GM04503 (cell line): ENCODE data around the gene NPAS1.

Experiments used
- DNase-seq: peaks from one replicate; pipeline ENCODE4 v3.0.0-alpha.2; 2012; ENCODE audit warnings: low read depth

The NPAS1 gene

GRCh38 chr19:47084879-47085439 lies 65.3 kb downstream of the NPAS1 start:
- DNase-seq, result no peak

- no peak for DNase-seq
These were observed 66.6 kb downstream of the NPAS1 start for GRCh38 chr19:47086280-47086679.

DNA sequence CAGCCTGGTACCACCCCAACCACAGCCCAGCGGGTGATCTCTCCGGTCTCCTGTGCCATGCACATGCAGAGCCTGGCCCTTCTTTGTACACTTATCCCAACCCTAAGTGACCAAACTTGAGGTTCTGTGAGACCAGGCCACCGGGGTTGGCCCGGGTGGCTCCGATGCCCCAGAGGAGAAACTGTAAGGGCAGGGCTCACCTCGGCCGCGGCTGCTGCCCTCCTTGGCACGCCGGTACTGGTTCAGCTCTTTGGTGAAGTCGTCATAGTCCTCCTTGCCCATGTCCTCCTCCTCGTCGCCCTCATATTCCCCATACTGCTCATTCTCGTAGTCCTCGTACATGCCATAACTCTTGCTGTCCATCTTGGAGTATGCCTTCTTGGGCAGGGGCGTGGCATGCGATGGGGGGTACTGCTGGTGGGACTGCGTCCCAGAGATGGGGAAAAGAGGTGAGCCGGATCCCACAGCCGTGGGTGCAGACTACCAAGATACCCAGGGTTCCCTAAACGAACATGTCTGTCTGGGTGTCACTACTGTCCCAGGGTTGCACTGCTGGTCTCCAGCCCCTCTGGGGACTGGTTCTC lies 70.2 kb downstream of the NPAS1 start:
- DNase-seq, result no peak

DNA sequence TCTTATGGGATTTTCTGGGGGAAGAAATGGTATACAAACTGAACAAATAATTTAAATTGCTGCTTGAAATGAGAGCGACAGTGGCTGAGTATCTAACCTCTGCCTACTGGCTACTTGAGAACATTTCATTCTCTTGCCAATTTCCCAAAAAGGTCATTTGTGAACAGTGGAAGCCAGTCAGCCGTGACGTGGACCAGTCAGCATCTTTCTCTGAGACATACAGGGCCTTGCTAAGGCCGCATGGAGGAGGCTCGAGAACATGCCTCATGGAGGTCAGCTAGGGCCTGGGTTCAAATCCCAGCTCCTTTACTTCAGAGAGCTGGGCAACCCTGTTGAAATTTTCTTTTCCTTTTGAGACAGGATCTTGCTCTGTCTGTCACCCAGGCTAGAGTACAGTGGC lies 73.6 kb downstream of the NPAS1 start:
- no peak for DNase-seq

GRCh38 chr19:47093841-47094240 lies 74.2 kb downstream of the NPAS1 start:
- no peak for DNase-seq

DNA sequence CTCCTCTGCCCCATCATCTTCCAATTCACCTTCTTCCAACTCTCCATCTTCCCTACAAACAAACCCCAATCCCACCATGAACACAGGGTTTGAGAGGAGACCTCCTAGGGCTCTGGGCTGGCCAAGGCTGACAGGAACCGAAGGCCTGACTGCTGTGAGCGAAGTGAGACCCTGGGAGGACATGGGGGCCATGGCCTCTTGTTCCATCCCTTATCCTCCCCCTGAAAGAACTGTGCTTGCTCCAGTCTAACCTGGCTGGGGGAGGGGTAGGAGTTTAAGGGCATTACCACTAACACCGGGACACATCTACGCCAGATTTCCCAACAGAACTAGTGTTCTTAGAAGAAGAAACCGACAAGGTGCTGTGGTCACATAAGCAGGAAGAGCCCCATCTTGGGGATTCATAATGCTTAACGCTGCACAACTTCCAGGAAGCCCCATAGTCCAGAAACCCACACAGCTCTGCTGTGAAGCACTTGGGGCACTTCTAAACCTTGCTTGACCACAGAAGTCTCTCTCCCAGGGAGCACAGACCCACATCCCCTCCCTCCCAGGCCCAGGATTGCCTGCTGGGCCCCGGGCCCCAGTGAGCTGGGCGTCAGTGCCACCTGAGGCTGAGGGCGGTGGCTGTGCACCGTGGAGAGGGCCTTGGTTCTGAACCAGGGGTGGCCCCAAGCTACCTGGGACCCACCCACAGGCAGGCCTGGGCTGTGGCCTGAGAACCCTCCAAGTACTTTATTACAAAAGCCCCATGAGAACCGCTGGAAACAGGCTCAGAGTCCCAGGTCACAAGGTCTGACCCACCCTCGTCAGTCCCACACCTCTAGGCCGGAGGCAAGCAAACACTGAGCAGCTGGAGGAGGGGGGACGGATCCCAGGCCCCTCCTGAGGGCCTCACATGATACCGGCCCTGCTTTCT lies 75.2 kb downstream of the NPAS1 start:
- no peak for DNase-seq
